Measurements from ENCODE around the gene ZNF554. TPM values are rescaled to one million over a fixed set of nuclear protein-coding genes. Genes with fewer than 3 reads are reported as not detected.

The ZNF554 gene
- total RNA-seq, 3 donors from 2014 or later (not counting 1 experiment from before 2014, with no cell fraction given), result 3.4 to 5.6 (median 3.7) TPM

DNA sequence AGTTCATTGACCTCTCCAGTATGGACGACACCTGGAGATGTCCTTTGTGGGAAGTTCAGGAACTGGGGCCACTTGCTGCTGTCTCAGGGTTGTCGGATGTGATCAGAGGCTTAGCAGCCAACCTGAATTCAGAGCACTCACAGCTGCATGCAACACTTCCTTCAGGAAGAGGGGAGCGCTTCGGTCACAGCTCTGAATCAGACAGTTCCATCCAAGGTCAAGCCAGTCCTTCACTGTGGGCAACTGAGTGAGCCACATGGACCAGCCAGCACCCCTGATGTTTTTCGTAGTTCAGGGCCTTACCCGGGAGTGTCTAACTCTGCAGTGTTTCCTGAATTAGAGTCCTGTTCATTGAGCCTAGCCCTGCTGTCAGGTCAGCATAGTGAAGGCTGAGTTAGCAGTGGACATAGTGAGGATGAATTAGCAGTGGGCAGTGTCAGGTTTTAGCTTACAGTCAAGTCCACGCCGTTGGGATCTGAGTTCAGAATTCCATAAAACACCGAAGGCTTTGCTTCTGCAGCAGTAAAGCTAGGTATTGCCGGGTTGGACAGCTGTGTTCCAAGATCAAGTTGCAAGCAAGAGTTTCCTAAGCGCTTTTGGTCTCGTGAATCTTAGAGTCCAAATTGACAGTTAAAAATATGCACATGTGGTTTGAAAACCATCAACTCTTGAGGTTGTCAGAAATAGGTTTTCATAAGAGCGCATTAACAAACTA is 26.7 kb downstream of the ZNF554 start:
- no peak overlapping the region for H3K27ac Mint-ChIP-seq
- no peak overlapping the region for H3K4me3 Mint-ChIP-seq
- H3K36me3 Mint-ChIP-seq, result peaks cover 4% of the 10 kb centered on the region
- DNase-seq (no peak), ATAC-seq (no peak)
- intact Hi-C loops (cut with micrococcal nuclease), result no loop called here
- no peaks in the 10 kb centered on the region for H3K9me3 Mint-ChIP-seq
- H3K27me3 ChIP-seq (ENCODE audit: control insufficient read depth, insufficient read depth, low read length), result no peaks in the 10 kb centered on the region
- no peaks in the 10 kb centered on the region for H3K27me3 Mint-ChIP-seq (ENCODE audit: low read depth in 2 of 2)
- H3K36me3 ChIP-seq (ENCODE audit: control insufficient read depth, insufficient read depth, low read length), result peaks cover 6% of the 10 kb centered on the region
- no peak overlapping the region for H3K27ac ChIP-seq (ENCODE audit: low read length)
- 89% methylated on average over 13 of the region's 13 CpGs for WGBS (ENCODE audit: insufficient coverage)
- H3K4me1 ChIP-seq (ENCODE audit: control insufficient read depth, insufficient read depth, low read length), result peaks cover 7% of the 10 kb centered on the region
- peaks cover 15 to 16% of the 10 kb centered on the region in 2 donors for H3K4me1 Mint-ChIP-seq
- no peak overlapping the region for H3K4me3 ChIP-seq (ENCODE audit: low read length)
- TF ChIP-seq CTCF (IDR thresholded peaks at IDR 0.05), result no peak
- H3K9me3 ChIP-seq (ENCODE audit: control insufficient read depth, insufficient read depth, low read length), result no peaks in the 10 kb centered on the region

GRCh38 chr19:2847507-2847906 is 27.8 kb downstream of the ZNF554 start:
- Mint-ChIP-seq H3K36me3 (peaks cover 16% of the 10 kb centered on the region), H3K4me3 (no peak overlapping the region), H3K27ac (no peak overlapping the region), H3K4me1 (peaks cover 10 to 11% of the 10 kb centered on the region in 2 donors), H3K9me3 (no peaks in the 10 kb centered on the region), H3K27me3 (ENCODE audit: low read depth in 2 of 2) (no peaks in the 10 kb centered on the region)
- H3K4me3 ChIP-seq (ENCODE audit: low read length), result no peak overlapping the region
- ATAC-seq, result no peak
- no peak for TF ChIP-seq CTCF (IDR thresholded peaks at IDR 0.05)
- peaks cover 17% of the 10 kb centered on the region for H3K36me3 ChIP-seq (ENCODE audit: control insufficient read depth, insufficient read depth, low read length)
- DNase-seq, result no peak
- H3K27me3 ChIP-seq (ENCODE audit: control insufficient read depth, insufficient read depth, low read length), result no peaks in the 10 kb centered on the region
- H3K27ac ChIP-seq (ENCODE audit: low read length), result no peak overlapping the region
- H3K4me1 ChIP-seq (ENCODE audit: control insufficient read depth, insufficient read depth, low read length), result peaks cover 1% of the 10 kb centered on the region
- 97% methylated on average over 3 of the region's 3 CpGs for WGBS (ENCODE audit: insufficient coverage)
- intact Hi-C loops (cut with micrococcal nuclease), result no loop called here
- peaks cover 8% of the 10 kb centered on the region for H3K9me3 ChIP-seq (ENCODE audit: control insufficient read depth, insufficient read depth, low read length)

GRCh38 chr19:2848616-2849015 is 28.9 kb downstream of the ZNF554 start:
- Histone ChIP-seq H3K27ac (ENCODE audit: low read length) (no peak overlapping the region), H3K36me3 (ENCODE audit: control insufficient read depth, insufficient read depth, low read length) (peaks cover 28% of the 10 kb centered on the region), H3K4me3 (ENCODE audit: low read length) (no peak overlapping the region), H3K9me3 (ENCODE audit: control insufficient read depth, insufficient read depth, low read length) (peaks cover 18% of the 10 kb centered on the region), H3K27me3 (ENCODE audit: control insufficient read depth, insufficient read depth, low read length) (no peaks in the 10 kb centered on the region), H3K4me1 (ENCODE audit: control insufficient read depth, insufficient read depth, low read length) (no peaks in the 10 kb centered on the region)
- no peak for TF ChIP-seq CTCF (IDR thresholded peaks at IDR 0.05)
- no peak for ATAC-seq
- Mint-ChIP-seq H3K4me3 (no peak overlapping the region), H3K4me1 (peaks cover 8% of the 10 kb centered on the region in 2 donors), H3K9me3 (peaks cover 0 to 5% of the 10 kb centered on the region in 2 donors), H3K27me3 (ENCODE audit: low read depth in 2 of 2) (no peaks in the 10 kb centered on the region), H3K27ac (no peak overlapping the region), H3K36me3 (peaks cover 26% of the 10 kb centered on the region)
- no peak for DNase-seq
- WGBS (ENCODE audit: insufficient coverage), result 74% methylated on average over 4 of the region's 4 CpGs
- intact Hi-C loops (cut with micrococcal nuclease), result no loop called here
